Ecto neural progenitor cell (in vitro differentiated cells): ENCODE data around the gene RBM48.
"Not testable (repeated sequence)": the region's sequence is repeated elsewhere in the genome, so short reads cannot be mapped to it uniquely, and the experiment has no call there.

Experiments
- DNase-seq: peaks from one replicate; pipeline ENCODE4 v3.0.0-alpha.2; 2018; ENCODE audit warnings: low spot score

RBM48 gene

GRCh38 chr7:92528188-92528957 is at the start of gene RBM48, which contains the start of gene PEX1:
TSS of gene RBM48 (plus strand) at chr7:92528795. CDS start at chr7:92528814, 19 bp downstream.
TSS of gene PEX1 (minus strand) at chr7:92528520. CDS start at chr7:92528435, 85 bp downstream.
- peak; percentile 97 for DNase-seq

GRCh38 chr7:92479146-92479545 is 49.4 kb upstream of the RBM48 start:
- not testable (repeated sequence) for DNase-seq

- not testable (repeated sequence) for DNase-seq
These were observed 45.0 kb upstream of the RBM48 start for GRCh38 chr7:92483624-92484023.

GRCh38 chr7:92484226-92484625 is 44.4 kb upstream of the RBM48 start:
- DNase-seq = not testable (repeated sequence)

GRCh38 chr7:92485267-92485892 is 43.2 kb upstream of the RBM48 start:
- no peak for DNase-seq

- DNase-seq = no peak
These were observed 42.6 kb upstream of the RBM48 start for GRCh38 chr7:92485974-92486373.

GRCh38 chr7:92487804-92488203 is 40.8 kb upstream of the RBM48 start:
- no peak for DNase-seq

- DNase-seq = no peak
These were observed 39.0 kb upstream of the RBM48 start for GRCh38 chr7:92489634-92490033.

- DNase-seq = no peak
These were observed 31.7 kb upstream of the RBM48 start for GRCh38 chr7:92496876-92497275.

- no peak for DNase-seq
These were observed 30.0 kb upstream of the RBM48 start for GRCh38 chr7:92498557-92498956.

GRCh38 chr7:92503767-92504166 is 24.8 kb upstream of the RBM48 start:
- DNase-seq = no peak

GRCh38 chr7:92504563-92504962 is 24.0 kb upstream of the RBM48 start:
- no peak for DNase-seq

GRCh38 chr7:92506363-92506762 is 22.2 kb upstream of the RBM48 start:
- no peak for DNase-seq

- DNase-seq = no peak
These were observed 19.6 kb upstream of the RBM48 start for GRCh38 chr7:92508946-92509345.

- DNase-seq = no peak
These were observed 15.3 kb upstream of the RBM48 start for GRCh38 chr7:92513167-92513902.

- DNase-seq = no peak
These were observed 11.0 kb upstream of the RBM48 start for GRCh38 chr7:92517631-92518030.

GRCh38 chr7:92520024-92520423 is 8.6 kb upstream of the RBM48 start:
- DNase-seq = no peak

- no peak for DNase-seq
These were observed 5.5 kb upstream of the RBM48 start for GRCh38 chr7:92523110-92523509.

GRCh38 chr7:92527300-92528187 is 1.1 kb upstream of the RBM48 start:
- peak; percentile 66 for DNase-seq

- no peak for DNase-seq
These were observed 316 bp downstream of the RBM48 start for GRCh38 chr7:92528958-92529264.

- no peak for DNase-seq
These were observed 6.0 kb downstream of the RBM48 start for GRCh38 chr7:92534572-92534971.

- not testable (repeated sequence) for DNase-seq
These were observed 14.9 kb downstream of the RBM48 start for GRCh38 chr7:92543542-92543941.
